Gastroesophageal sphincter (tissue), 4 donors: ENCODE measurements around the gene VSIG10L. TPM values are rescaled to one million over a fixed set of nuclear protein-coding genes. Genes with fewer than 3 reads are reported as not detected.

Source experiments
- ATAC-seq: fragments of 150-250 bp; one replicate; pipeline ENCODE4 v1.9.1; 2016; ENCODE audit warnings: mild to moderate bottlenecking, moderate library complexity
- H3K27ac ChIP-seq, 4 donors: fragments of 200-600 bp; sonication (generic) in 3 of 4; 1 replicate in 3 of 4; 2 replicates in 1 of 4; pipeline ENCODE4 v1.5.1; 2016 to 2019
- H3K27me3 ChIP-seq: fragments of 200-600 bp; sonication (generic); one replicate; pipeline ENCODE4 v1.5.1; 2019
- H3K36me3 ChIP-seq, 2 donors: fragments of 200-600 bp; sonication (generic); one replicate each; pipeline ENCODE4 v1.5.1; 2019; ENCODE audit warnings: control low read depth in 1 of 2
- H3K4me1 ChIP-seq, 3 donors: fragments of 200-600 bp; sonication (generic); 1 replicate in 2 of 3; 2 replicates in 1 of 3; pipeline ENCODE4 v1.5.1; 2016 to 2019; ENCODE audit warnings: control low read depth in 2 of 3
- H3K4me3 ChIP-seq, 2 donors: fragments of 200-600 bp; sonication (generic); one replicate each; pipeline ENCODE4 v1.5.1; 2019; ENCODE audit warnings: mild to moderate bottlenecking in 1 of 2, moderate library complexity in 1 of 2
- H3K9me3 ChIP-seq, 3 donors: fragments of 200-600 bp; sonication (generic); one replicate each; pipeline ENCODE4 v1.5.1; 2017 to 2019; ENCODE audit warnings: control low read depth in 2 of 3
- EP300 ChIP-seq: sonication (generic); formaldehyde crosslinking; IDR thresholded peaks from one replicate; pipeline ENCODE4 v1.6.1; 2017; ENCODE audit warnings: antibody characterized with exemption, mild to moderate bottlenecking
- POLR2A ChIP-seq, 2 donors: fragments of 450-650 bp; IDR thresholded peaks; one replicate each; pipeline ENCODE4 v1.6.1; 2017; ENCODE audit warnings: antibody characterized with exemption in 2 of 2, mild to moderate bottlenecking in 2 of 2, moderate library complexity in 1 of 2
- POLR2AphosphoS5 ChIP-seq: sonication (generic); formaldehyde crosslinking; IDR thresholded peaks from one replicate; pipeline ENCODE4 v1.6.1; 2017; ENCODE audit warnings: antibody characterized with exemption
- WGBS, 2 donors: methylation state at CpG; one replicate each; pipeline ENCODE4 v1.1.5; 2018; ENCODE audit warnings: low coverage in 1 of 2; 5-methylcytosine and 5-hydroxymethylcytosine counted together
- total RNA-seq, 4 donors: library from RNA; depleted of rRNA; stranded (reverse); fragments of >200 nt; gene quantifications; one replicate each; pipeline ENCODE4 v1.1.0, GENCODE V29; 2016
- TF ChIP-seq, protein P1 (sequence below), 4 experiments: fragments of 200-600 bp in 2 of 4; fragments of 450-650 bp in 2 of 4; sonication (generic) in 1 of 4; IDR thresholded peaks; one replicate each; pipeline ENCODE4 v1.5.1; 2017 to 2019; ENCODE audit warnings: antibody characterized with exemption in 4 of 4, mild to moderate bottlenecking in 2 of 4, moderate library complexity in 2 of 4

The VSIG10L gene
- total RNA-seq, 4 donors from 2014 or later: 1.5 to 3.6 (median 2.5) TPM

DNA sequence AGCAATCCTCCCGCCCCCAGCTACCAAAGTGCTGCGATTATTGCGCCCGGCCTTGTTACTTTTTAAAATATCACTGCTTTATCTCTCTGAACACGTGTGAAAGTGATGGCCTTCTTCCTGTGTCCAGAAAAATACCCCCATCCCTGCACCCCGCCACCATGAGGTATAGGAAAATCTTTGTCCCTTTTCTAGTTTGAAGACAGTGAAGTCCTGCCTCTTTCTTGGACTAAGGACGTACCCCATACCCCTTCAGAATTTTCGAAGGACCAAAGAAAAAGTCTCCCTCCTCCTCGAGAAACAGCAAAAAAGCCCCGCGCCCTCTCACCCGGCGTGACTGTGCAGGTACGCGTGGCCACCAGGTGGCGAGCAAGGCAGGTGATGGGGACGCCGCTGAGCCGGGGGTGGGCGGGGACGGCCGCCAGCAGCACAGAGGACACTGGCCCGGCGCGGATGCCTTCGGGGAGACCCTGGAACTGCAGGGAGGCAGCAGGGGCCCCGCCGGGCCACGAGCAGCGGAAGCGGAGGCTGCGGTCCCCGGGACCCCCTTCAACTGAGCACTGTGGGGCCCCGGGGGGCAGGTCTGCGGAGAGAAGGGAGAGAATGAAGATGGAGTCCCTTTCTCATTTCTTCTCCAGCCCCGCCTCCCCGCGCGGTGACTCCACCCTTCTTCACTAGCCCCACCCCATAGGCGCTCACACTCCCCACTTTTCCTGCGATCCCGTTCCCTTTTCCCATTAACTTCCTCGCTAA is 3.2 kb downstream of the VSIG10L start:
- peaks cover 0 to 5% of the 10 kb centered on the region in 2 donors for H3K36me3 ChIP-seq
- peak overlapping the region; percentile 52 to 72 for H3K4me3 ChIP-seq
- peaks cover 0 to 35% (median 7%) of the 10 kb centered on the region in 3 donors for H3K4me1 ChIP-seq
- H3K27me3 ChIP-seq: no peaks in the 10 kb centered on the region
- peak overlapping the region; percentile 60 to 95 (median 87) for H3K27ac ChIP-seq
- WGBS, 2 donors: 4 to 5% methylated on average over 7 to 21 of the region's 43 CpGs
- TF ChIP-seq EP300: no peak
- TF ChIP-seq, protein P1, sequence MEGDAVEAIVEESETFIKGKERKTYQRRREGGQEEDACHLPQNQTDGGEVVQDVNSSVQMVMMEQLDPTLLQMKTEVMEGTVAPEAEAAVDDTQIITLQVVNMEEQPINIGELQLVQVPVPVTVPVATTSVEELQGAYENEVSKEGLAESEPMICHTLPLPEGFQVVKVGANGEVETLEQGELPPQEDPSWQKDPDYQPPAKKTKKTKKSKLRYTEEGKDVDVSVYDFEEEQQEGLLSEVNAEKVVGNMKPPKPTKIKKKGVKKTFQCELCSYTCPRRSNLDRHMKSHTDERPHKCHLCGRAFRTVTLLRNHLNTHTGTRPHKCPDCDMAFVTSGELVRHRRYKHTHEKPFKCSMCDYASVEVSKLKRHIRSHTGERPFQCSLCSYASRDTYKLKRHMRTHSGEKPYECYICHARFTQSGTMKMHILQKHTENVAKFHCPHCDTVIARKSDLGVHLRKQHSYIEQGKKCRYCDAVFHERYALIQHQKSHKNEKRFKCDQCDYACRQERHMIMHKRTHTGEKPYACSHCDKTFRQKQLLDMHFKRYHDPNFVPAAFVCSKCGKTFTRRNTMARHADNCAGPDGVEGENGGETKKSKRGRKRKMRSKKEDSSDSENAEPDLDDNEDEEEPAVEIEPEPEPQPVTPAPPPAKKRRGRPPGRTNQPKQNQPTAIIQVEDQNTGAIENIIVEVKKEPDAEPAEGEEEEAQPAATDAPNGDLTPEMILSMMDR (IDR thresholded peaks at IDR 0.05): peak in 3 of 4 experiments; percentile 77 to 98 (median 84)
- ATAC-seq: peak; percentile 75
- no peaks in the 10 kb centered on the region for H3K9me3 ChIP-seq

DNA sequence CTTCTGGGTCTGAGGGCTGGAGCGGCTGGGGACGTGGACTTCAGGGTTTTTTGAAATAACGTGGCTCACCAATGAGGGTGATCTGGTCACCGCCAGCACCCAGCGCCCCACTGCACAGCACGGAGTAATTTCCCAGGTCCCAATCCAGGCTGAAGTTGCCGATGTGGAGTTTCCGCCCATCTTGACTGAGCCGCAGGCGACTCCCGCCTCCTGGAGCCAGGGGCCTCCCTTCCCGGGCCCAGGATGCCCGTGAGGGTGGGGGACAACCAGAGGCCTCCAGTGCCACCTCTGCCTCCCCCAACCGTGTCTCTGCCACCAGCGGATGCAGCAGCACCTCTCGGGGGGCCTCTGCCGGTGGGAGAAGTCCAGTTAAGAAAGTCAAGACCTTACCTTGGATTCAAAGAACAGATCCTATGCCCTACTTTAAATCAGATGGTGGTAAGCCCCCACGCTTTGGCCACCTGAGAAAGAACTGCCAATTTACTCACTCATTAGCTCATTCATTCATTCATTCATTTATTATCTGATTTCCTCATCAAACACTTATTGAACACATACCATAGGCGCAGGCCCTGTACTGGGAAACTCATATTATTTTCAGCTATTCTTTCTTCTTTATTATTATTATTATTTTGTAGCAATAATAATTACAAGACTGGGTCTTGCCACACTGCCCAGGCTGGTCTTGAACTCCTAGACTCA is 3.9 kb downstream of the VSIG10L start:
- H3K4me1 ChIP-seq: peaks cover 0 to 35% (median 7%) of the 10 kb centered on the region in 3 donors
- 88 to 90% methylated on average over 1 to 4 of the region's 19 CpGs for WGBS, 2 donors
- TF ChIP-seq POLR2AphosphoS5 (no peak), POLR2A (IDR thresholded peaks at IDR 0.05) (no peak), EP300 (no peak)
- TF ChIP-seq, protein P1 (IDR thresholded peaks at IDR 0.05): no peak
- peak overlapping the region in 2 of 4 donors; percentile 86 to 88 for H3K27ac ChIP-seq
- no peaks in the 10 kb centered on the region for H3K27me3 ChIP-seq
- H3K4me3 ChIP-seq: no peak overlapping the region
- peaks cover 0 to 11% of the 10 kb centered on the region in 2 donors for H3K36me3 ChIP-seq
- H3K9me3 ChIP-seq: no peaks in the 10 kb centered on the region
- no peak for ATAC-seq

DNA sequence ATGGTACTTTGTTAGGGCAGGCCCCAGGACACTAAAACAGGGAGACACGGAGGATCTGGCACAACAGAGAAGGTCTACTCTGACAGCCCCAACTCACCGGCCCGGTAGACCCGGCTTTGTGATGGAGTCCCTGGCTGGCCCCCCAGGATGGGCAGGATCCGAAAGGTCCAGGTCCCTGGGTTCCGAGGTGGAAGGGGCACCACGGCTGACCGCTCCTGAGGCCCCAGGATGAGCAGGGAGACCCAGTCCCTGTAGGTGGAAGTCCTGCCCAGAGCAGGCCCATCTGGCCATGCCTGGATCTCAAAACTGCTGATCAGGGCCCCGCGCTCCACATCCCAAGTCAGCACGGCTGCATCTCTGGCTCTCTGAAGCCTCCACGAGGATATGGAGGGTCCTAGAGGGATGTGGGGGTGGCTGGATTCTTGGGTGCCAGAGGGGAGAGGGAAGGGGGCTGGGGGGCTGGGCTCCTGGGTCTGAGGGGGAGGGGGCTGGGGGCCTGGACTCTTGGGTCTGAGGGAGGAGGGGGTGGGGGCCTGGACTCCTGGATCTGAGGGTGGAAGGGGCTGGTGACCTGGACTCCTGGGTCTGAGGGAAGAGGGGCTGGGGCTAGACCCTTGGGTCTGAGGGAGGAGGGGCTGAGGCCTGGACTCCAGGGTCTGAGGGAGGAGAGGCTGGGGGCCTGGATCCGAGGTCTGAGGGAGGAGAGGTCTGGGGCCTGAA is 4.6 kb downstream of the VSIG10L start:
- WGBS, 2 donors: no CpG with 5 or more reads among the region's 13 CpGs
- peaks cover 0 to 35% (median 7%) of the 10 kb centered on the region in 3 donors for H3K4me1 ChIP-seq
- no peaks in the 10 kb centered on the region for H3K9me3 ChIP-seq
- peaks cover 1% of the 10 kb centered on the region for H3K27me3 ChIP-seq
- TF ChIP-seq, protein P1 (IDR thresholded peaks at IDR 0.05): no peak
- peaks cover 0 to 18% of the 10 kb centered on the region in 2 donors for H3K36me3 ChIP-seq
- H3K4me3 ChIP-seq: no peak overlapping the region
- H3K27ac ChIP-seq: no peak overlapping the region
- no peak for ATAC-seq

DNA sequence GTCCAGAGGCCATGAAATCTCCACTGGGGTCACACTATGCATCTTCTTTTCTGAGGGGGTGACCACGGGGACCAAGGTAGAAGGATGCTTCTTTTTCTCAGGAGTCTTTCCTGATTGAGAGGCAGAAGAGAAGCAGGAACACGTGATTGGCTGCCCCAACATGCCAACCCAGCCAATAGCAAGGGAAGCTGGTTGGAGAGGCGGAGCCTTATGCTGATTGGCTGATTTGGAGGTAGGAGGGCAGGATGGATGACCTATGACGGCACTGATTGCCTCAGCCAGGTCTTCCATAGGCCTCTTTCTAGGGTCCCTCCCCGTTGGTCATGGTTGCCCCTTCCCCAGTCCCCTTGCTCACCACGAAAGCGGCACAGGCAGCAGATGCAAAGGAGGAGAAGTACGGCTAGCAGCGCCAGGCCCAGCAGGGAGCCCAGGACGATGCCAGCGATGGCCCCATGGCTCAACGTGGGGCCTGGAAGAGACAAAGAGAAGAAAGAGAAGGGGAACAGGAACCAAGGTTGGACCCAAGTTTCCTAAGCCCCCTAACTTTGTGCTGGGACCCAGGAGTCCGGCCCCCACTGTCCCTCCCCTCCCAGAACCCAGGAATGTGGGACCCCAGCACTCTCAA is 8.0 kb downstream of the VSIG10L start:
- H3K4me3 ChIP-seq: no peak overlapping the region
- TF ChIP-seq EP300: no peak
- TF ChIP-seq POLR2A (IDR thresholded peaks at IDR 0.05): no peak
- TF ChIP-seq POLR2AphosphoS5: no peak
- TF ChIP-seq, protein P1 (IDR thresholded peaks at IDR 0.05): no peak
- peaks cover 0 to 10% (median 0%) of the 10 kb centered on the region in 3 donors for H3K4me1 ChIP-seq
- ATAC-seq: no peak
- H3K9me3 ChIP-seq: peaks cover 0 to 7% (median 0%) of the 10 kb centered on the region in 3 donors
- 84% methylated on average over 5 to 8 of the region's 13 CpGs for WGBS, 2 donors
- H3K27me3 ChIP-seq: peaks cover 33% of the 10 kb centered on the region
- H3K27ac ChIP-seq: no peak overlapping the region
- H3K36me3 ChIP-seq: peaks cover 0 to 43% of the 10 kb centered on the region in 2 donors
